Fibroblast of mammary gland (primary cell): ENCODE data around the gene TMPRSS11E.
"Not testable (repeated sequence)": the region's sequence is repeated elsewhere in the genome, so short reads cannot be mapped to it uniquely, and the experiment has no call there.

Source experiments
- DNase-seq: peaks from one replicate; pipeline ENCODE4 v3.0.0-alpha.2; 2010; ENCODE audit warnings: low read depth
- H3K4me3 ChIP-seq: 2 replicates; pipeline ENCODE4 v1.5.1; 2011; ENCODE audit warnings: low read depth, mild to moderate bottlenecking, low read length, moderate library complexity; ENCODE audit not compliant: control insufficient read depth
- CTCF ChIP-seq: conservative IDR thresholded peaks from 2 replicates; pipeline ENCODE4 v1.5.1; 2011; ENCODE audit warnings: low read depth, low read length, inconsistent platforms; ENCODE audit not compliant: control insufficient read depth, insufficient read depth

The TMPRSS11E gene

GRCh38 chr4:68407868-68408190, 39.4 kb upstream of the TMPRSS11E start:
- DNase-seq, result no peak
- TF ChIP-seq CTCF, result no peak
- H3K4me3 ChIP-seq, result no peak overlapping the region

GRCh38 chr4:68410149-68410548, 37.1 kb upstream of the TMPRSS11E start:
- DNase-seq, result no peak
- H3K4me3 ChIP-seq, result no peak overlapping the region
- no peak for TF ChIP-seq CTCF

- no peak for DNase-seq
- no peak for TF ChIP-seq CTCF
- no peak overlapping the region for H3K4me3 ChIP-seq
Measured at GRCh38 chr4:68410643-68411042, 36.6 kb upstream of the TMPRSS11E start.

- DNase-seq, H3K4me3 ChIP-seq: not testable (repeated sequence)
Measured at GRCh38 chr4:68412031-68412430, 35.2 kb upstream of the TMPRSS11E start.

GRCh38 chr4:68416591-68416990, 30.7 kb upstream of the TMPRSS11E start:
- TF ChIP-seq CTCF, result no peak
- no peak for DNase-seq
- H3K4me3 ChIP-seq, result no peak overlapping the region

GRCh38 chr4:68426516-68426915, 20.7 kb upstream of the TMPRSS11E start:
- TF ChIP-seq CTCF, result no peak
- H3K4me3 ChIP-seq, result no peak overlapping the region
- no peak for DNase-seq

GRCh38 chr4:68430337-68430736, 16.9 kb upstream of the TMPRSS11E start:
- H3K4me3 ChIP-seq, result no peak overlapping the region
- DNase-seq, result no peak
- TF ChIP-seq CTCF, result no peak
